Right lobe of liver (tissue), 4 donors: ENCODE data around the gene PILRA.

ENCODE experiments used
- CTCF ChIP-seq, 4 donors: fragments of 200-600 bp in 3 of 4; fragments of 450-650 bp in 1 of 4; IDR thresholded peaks; one replicate each; pipeline versions ENCODE4 v1.5.1 to v1.8.0; 2016 to 2022; ENCODE audit warnings: antibody characterized with exemption in 4 of 4, mild to moderate bottlenecking in 2 of 4
- POLR2A ChIP-seq: fragments of 450-650 bp; IDR thresholded peaks from one replicate; pipeline ENCODE4 v1.6.1; 2017; ENCODE audit warnings: antibody characterized with exemption, mild to moderate bottlenecking
- donor health status: DM: no; HTN: no; CAD: no.
- donor health status: DM: no; HTN: no; CAD: no.
- donor health status: DM: no; HTN: yes; CAD: no.

DNA sequence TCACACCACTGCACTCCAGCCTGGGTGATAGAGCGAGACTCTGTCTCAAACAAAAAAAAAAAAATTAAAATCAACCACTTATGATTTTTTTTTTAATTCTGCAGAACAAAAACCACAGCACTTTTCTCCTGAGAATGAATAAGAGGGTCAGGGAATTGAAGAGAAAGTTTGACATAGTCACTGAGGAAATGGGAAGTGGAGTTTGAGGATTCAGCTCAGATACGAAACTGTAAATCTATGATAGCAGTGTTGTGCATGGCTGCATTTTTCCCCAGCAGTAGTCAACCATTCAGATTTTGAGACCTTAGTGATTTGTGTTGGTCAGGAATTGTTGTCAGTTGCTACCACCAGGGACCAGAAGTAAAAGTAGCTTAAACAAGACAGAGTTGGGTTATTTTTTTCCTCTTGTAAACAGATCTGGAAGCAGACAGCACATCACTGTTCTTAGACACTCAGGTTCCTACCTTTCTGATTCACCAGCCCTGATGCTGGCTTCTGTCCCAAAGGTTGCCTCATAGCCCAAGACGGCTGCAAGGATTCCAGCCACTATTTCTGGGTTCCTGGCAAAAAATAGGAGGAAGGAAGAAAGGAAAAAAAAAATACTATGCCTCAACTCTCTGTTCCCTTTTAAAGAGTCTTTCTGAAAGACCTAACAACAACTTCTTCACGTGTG lies 20.1 kb downstream of the PILRA start:
- no peak for TF ChIP-seq CTCF (IDR thresholded peaks at IDR 0.05)
- TF ChIP-seq POLR2A: no peak
